GM12878 (cell line): ENCODE data around the gene GCM1. TPM values are rescaled to one million over a fixed set of nuclear protein-coding genes. Genes with fewer than 3 reads are reported as not detected.

ENCODE experiments used
- ATF7 ChIP-seq: fragments of 450-650 bp; IDR thresholded peaks from 2 replicates; pipeline ENCODE4 v1.6.1; 2016; ENCODE audit warnings: low read depth, mild to moderate bottlenecking
- BCL3 ChIP-seq: IDR thresholded peaks from 2 replicates; pipeline ENCODE4 v1.6.1; 2011; ENCODE audit warnings: borderline replicate concordance, low read depth, mild to moderate bottlenecking, moderate library complexity, low read length; ENCODE audit not compliant: insufficient read depth, poor library complexity, severe bottlenecking
- BRCA1 ChIP-seq: IDR thresholded peaks from 2 replicates; pipeline ENCODE4 v1.6.1; 2011; ENCODE audit warnings: low read depth, low read length, improper control_type of control experiment
- CBFB ChIP-seq: IDR thresholded peaks from 2 replicates; pipeline ENCODE4 v1.6.1; 2016; ENCODE audit warnings: antibody characterized with exemption, low read depth
- FOXM1 ChIP-seq: IDR thresholded peaks from 2 replicates; pipeline ENCODE4 v1.6.1; 2012; ENCODE audit warnings: low read depth, mild to moderate bottlenecking, inconsistent platforms, low read length, moderate library complexity
- GABPA ChIP-seq: IDR thresholded peaks from 2 replicates; pipeline ENCODE4 v1.6.1; 2014; ENCODE audit warnings: antibody characterized with exemption, low read depth, mild to moderate bottlenecking, inconsistent platforms
- IKZF1 ChIP-seq: fragments of 450-650 bp; conservative IDR thresholded peaks from 2 replicates; pipeline ENCODE4 v1.6.1; 2017; ENCODE audit warnings: antibody characterized with exemption, mild to moderate bottlenecking
- JUNB ChIP-seq: IDR thresholded peaks from 2 replicates; pipeline ENCODE4 v1.6.1; 2016; ENCODE audit warnings: antibody characterized with exemption, mild to moderate bottlenecking
- KDM1A ChIP-seq: fragments of 200-600 bp; sonication (generic); IDR thresholded peaks from 2 replicates; pipeline ENCODE4 v1.6.1; 2016; ENCODE audit warnings: borderline replicate concordance
- MTA3 ChIP-seq: IDR thresholded peaks from 2 replicates; pipeline ENCODE4 v1.6.1; 2012; ENCODE audit warnings: low read length, inconsistent platforms, borderline replicate concordance
- NR2C2 ChIP-seq: IDR thresholded peaks from 2 replicates; pipeline ENCODE4 v1.6.1; 2011; ENCODE audit warnings: borderline replicate concordance, low read depth; ENCODE audit not compliant: control insufficient read depth, insufficient read length
- REST ChIP-seq: IDR thresholded peaks from 2 replicates; pipeline ENCODE4 v1.6.1; 2012; ENCODE audit warnings: mild to moderate bottlenecking, low read depth, low read length
- SMAD5 ChIP-seq: IDR thresholded peaks from 2 replicates; pipeline ENCODE4 v1.6.1; 2016; ENCODE audit warnings: antibody characterized with exemption, low read depth
- SMC3 ChIP-seq: IDR thresholded peaks from 2 replicates; pipeline ENCODE4 v1.6.1; 2011; ENCODE audit warnings: low read length, improper control_type of control experiment, borderline replicate concordance
- SUZ12 ChIP-seq: fragments of 200-600 bp; sonication (generic); IDR thresholded peaks from one replicate; pipeline ENCODE4 v1.6.1; 2018; ENCODE audit warnings: antibody characterized with exemption, mild to moderate bottlenecking; ENCODE audit not compliant: unreplicated experiment
- ZBTB11 ChIP-seq: fragments of 450-650 bp; formaldehyde crosslinking; IDR thresholded peaks from 2 replicates; pipeline ENCODE4 v1.5.0; 2022; ENCODE audit warnings: mild to moderate bottlenecking, missing genetic modification characterization
- ZBTB33 ChIP-seq: fragments of 450-650 bp; IDR thresholded peaks from 2 replicates; pipeline ENCODE4 v1.6.1; 2017; ENCODE audit warnings: mild to moderate bottlenecking
- ZSCAN29 ChIP-seq: fragments of 450-650 bp; IDR thresholded peaks from 2 replicates; pipeline ENCODE4 v1.6.1; 2017; ENCODE audit warnings: mild to moderate bottlenecking, moderate library complexity
- polyA plus RNA-seq, 11 experiments: library from polyadenylated mRNA; depleted of rRNA in 4 of 11; unstranded in 6 of 11; stranded (reverse) in 5 of 11; fragments of >200 nt; fragmentation: Nextera tagmentation in 4 of 11; fragmentation: Illumina TruSeq in 1 of 11; extraction: Ambion mirVana in 4 of 11; extraction: Trizol in 1 of 11; gene quantifications; 1 replicate in 1 of 11; 2 replicates in 10 of 11; pipeline versions ENCODE4 v1.2.1 to v1.2.3, GENCODE V29; 2011 to 2016; ENCODE audit warnings: inconsistent platforms in 2 of 11, missing spikeins in 2 of 11, low read depth in 1 of 11
- total RNA-seq, 4 experiments: library from RNA; depleted of rRNA in 3 of 4; stranded (reverse); fragments of >200 nt in 3 of 4; fragmentation: Illumina TruSeq in 1 of 4; extraction: Trizol in 1 of 4; gene quantifications; 2 replicates each; pipeline versions ENCODE4 v1.2.1 to v1.2.3, GENCODE V29; 2013 to 2021

Gene GCM1
- total and polyA plus RNA-seq, 10 of the 15 experiments (the other 5 are each of a cell fraction or from before 2014, with no cell fraction given): 0.04 to 0.08 (median 0.05) TPM; not detected in 5

- TF ChIP-seq ZBTB33 (no peak), JUNB (no peak), GABPA (no peak), BRCA1 (no peak), CBFB (no peak; the same call in 1 of the 2 replicates), REST (no peak), SMC3 (peak; percentile 98), BCL3 (no peak), IKZF1 (0 out of 2 replicates have a peak, but pooled peaks have one; percentile 24), FOXM1 (peak; percentile 76; the same call in 1 of the 2 replicates), ZSCAN29 (peak; percentile 24; the same call in 1 of the 2 replicates), KDM1A (no peak), MTA3 (no peak), SUZ12 (no peak), ATF7 (no peak), ZBTB11 (CRISPR knock-in tag) (no peak), NR2C2 (no peak), SMAD5 (no peak)
Observed at GRCh38 chr6:53171605-53172467, 23.2 kb upstream of the GCM1 start (continued).
